Liver (tissue), 9 donors: Measurements from ENCODE around the gene RYR2. TPM values are rescaled to one million over a fixed set of nuclear protein-coding genes. Genes with fewer than 3 reads are reported as not detected.

ENCODE experiments used
- DNase-seq: peaks from one replicate; pipeline ENCODE4 v3.0.0-alpha.2; 2017; ENCODE audit warnings: low spot score
- H3K27ac ChIP-seq, 2 donors: one replicate each; pipeline ENCODE4 v1.7.0; 2013; ENCODE audit warnings: inconsistent platforms in 2 of 2, low read length in 2 of 2, control low read depth in 1 of 2, low read depth in 1 of 2, mild to moderate bottlenecking in 1 of 2
- H3K27me3 ChIP-seq, 4 donors: one replicate each; pipeline versions ENCODE4 v1.6.1 to v1.7.0; 2013; ENCODE audit warnings: low read length in 3 of 4, inconsistent platforms in 1 of 4, mild to moderate bottlenecking in 1 of 4, moderate library complexity in 1 of 4; ENCODE audit not compliant: control insufficient read depth in 4 of 4, insufficient read depth in 4 of 4
- H3K36me3 ChIP-seq, 4 donors: one replicate each; pipeline versions ENCODE4 v1.6.1 to v1.7.0; 2013; ENCODE audit warnings: low read length in 3 of 4, mild to moderate bottlenecking in 3 of 4, low read depth in 1 of 4, moderate library complexity in 1 of 4; ENCODE audit not compliant: control insufficient read depth in 4 of 4, insufficient read depth in 3 of 4
- H3K4me1 ChIP-seq, 4 donors: one replicate each; pipeline versions ENCODE4 v1.6.1 to v1.7.0; 2013; ENCODE audit warnings: low read length in 3 of 4, mild to moderate bottlenecking in 3 of 4, moderate library complexity in 1 of 4; ENCODE audit not compliant: control insufficient read depth in 4 of 4, insufficient read depth in 4 of 4
- H3K4me3 ChIP-seq, 3 donors: one replicate each; pipeline versions ENCODE4 v1.6.1 to v1.7.0; 2013; ENCODE audit warnings: low read length in 3 of 3, control low read depth in 1 of 3, low read depth in 1 of 3, mild to moderate bottlenecking in 1 of 3
- H3K9ac ChIP-seq, 2 donors: one replicate each; pipeline ENCODE4 v1.7.0; 2013; ENCODE audit warnings: low read length in 2 of 2, mild to moderate bottlenecking in 2 of 2, moderate library complexity in 2 of 2, control low read depth in 1 of 2, low read depth in 1 of 2
- H3K9me3 ChIP-seq, 4 donors: one replicate each; pipeline versions ENCODE4 v1.6.1 to v1.7.0; 2013; ENCODE audit warnings: low read length in 3 of 4; ENCODE audit not compliant: control insufficient read depth in 4 of 4
- FOXA2 ChIP-seq: IDR thresholded peaks from 2 replicates; pipeline ENCODE4 v1.6.1; 2016; ENCODE audit warnings: antibody characterized with exemption
- HNF4A ChIP-seq, 2 donors: conservative IDR thresholded peaks; 2 replicates each; pipeline ENCODE4 v1.6.1; 2016; ENCODE audit warnings: antibody characterized with exemption in 2 of 2, mild to moderate bottlenecking in 2 of 2
- NR2F2 ChIP-seq: IDR thresholded peaks from 2 replicates; pipeline ENCODE4 v1.6.1; 2016; ENCODE audit warnings: antibody characterized with exemption
- RAD21 ChIP-seq, 2 donors: IDR thresholded peaks; 2 replicates each; pipeline ENCODE4 v1.6.1; 2016; ENCODE audit warnings: antibody characterized with exemption in 2 of 2, mild to moderate bottlenecking in 2 of 2
- REST ChIP-seq: IDR thresholded peaks from 2 replicates; pipeline ENCODE4 v1.6.1; 2016; ENCODE audit warnings: antibody characterized with exemption, mild to moderate bottlenecking
- SP1 ChIP-seq: IDR thresholded peaks from 2 replicates; pipeline ENCODE4 v1.6.1; 2018; ENCODE audit warnings: antibody characterized with exemption, mild to moderate bottlenecking
- TAF1 ChIP-seq: conservative IDR thresholded peaks from 2 replicates; pipeline ENCODE4 v1.6.1; 2016; ENCODE audit warnings: antibody characterized with exemption, mild to moderate bottlenecking
- WGBS: extraction: QIAGEN DNeasy Blood & Tissue Kit; methylation state at CpG from one replicate; pipeline ENCODE4 v1.1.7; 2013; 5-methylcytosine and 5-hydroxymethylcytosine counted together
- polyA plus RNA-seq, 2 donors: library from polyadenylated mRNA; stranded (reverse) in 1 of 2; unstranded in 1 of 2; fragments of 200-250 nt in 1 of 2; fragments of >200 nt in 1 of 2; fragmentation: Nextera tagmentation in 1 of 2; extraction: Ambion mirVana in 1 of 2; gene quantifications; one replicate each; pipeline versions ENCODE4 v1.2.1 to v1.2.3, GENCODE V29; 2013 to 2015
- total RNA-seq, 2 donors: library from RNA; depleted of rRNA; stranded (reverse); fragments of >200 nt; gene quantifications; one replicate each; pipeline ENCODE4 v1.2.3, GENCODE V29; 2014
- TF ChIP-seq, protein P1 (sequence below): fragments of 150-350 bp; IDR thresholded peaks from 2 replicates; pipeline ENCODE4 v1.5.1; 2017; ENCODE audit warnings: improper control_type of control experiment, low read depth, low read length; ENCODE audit not compliant: missing input control
- TF ChIP-seq, protein P2 (sequence below): IDR thresholded peaks from 2 replicates; pipeline ENCODE4 v1.6.1; 2016; ENCODE audit warnings: antibody characterized with exemption
- donor health status: healthy.
- donor health status: healthy.
- donor health status: healthy.
- donor health status: healthy.
- donor health status: healthy.

The RYR2 gene
- total and polyA plus RNA-seq, 4 donors, result 0.06 to 0.75 (median 0.31) TPM

DNA sequence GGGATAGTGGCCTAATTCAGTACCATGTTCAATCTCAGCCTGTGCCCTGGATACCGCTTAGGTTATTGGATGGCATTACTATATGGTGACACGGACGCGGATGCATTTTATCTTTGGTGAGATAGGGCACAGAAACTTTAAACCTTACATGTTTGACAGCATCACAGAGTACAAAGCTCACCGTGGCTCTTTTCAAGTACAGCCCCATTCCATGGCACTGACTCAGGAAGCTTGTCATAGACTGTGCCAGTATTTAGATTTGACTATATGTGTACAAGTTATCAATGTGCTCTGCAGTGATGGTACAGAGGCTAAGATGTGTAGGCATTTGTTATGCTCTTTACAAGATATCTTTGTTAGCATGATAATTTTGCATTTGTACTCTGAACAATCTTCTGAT, 169.0 kb downstream of the RYR2 start:
- Histone ChIP-seq H3K9me3 (no peaks in the 10 kb centered on the region), H3K27ac (no peak overlapping the region), H3K27me3 (no peaks in the 10 kb centered on the region), H3K4me1 (no peaks in the 10 kb centered on the region), H3K36me3 (no peaks in the 10 kb centered on the region), H3K4me3 (no peak overlapping the region), H3K9ac (no peak overlapping the region)
- WGBS, result 84% methylated on average over 5 of the region's 5 CpGs
- TF ChIP-seq SP1 (no peak), TAF1 (no peak), HNF4A (conservative IDR thresholded peaks at IDR 0.05) (no peak), NR2F2 (no peak)
- TF ChIP-seq, protein P1, sequence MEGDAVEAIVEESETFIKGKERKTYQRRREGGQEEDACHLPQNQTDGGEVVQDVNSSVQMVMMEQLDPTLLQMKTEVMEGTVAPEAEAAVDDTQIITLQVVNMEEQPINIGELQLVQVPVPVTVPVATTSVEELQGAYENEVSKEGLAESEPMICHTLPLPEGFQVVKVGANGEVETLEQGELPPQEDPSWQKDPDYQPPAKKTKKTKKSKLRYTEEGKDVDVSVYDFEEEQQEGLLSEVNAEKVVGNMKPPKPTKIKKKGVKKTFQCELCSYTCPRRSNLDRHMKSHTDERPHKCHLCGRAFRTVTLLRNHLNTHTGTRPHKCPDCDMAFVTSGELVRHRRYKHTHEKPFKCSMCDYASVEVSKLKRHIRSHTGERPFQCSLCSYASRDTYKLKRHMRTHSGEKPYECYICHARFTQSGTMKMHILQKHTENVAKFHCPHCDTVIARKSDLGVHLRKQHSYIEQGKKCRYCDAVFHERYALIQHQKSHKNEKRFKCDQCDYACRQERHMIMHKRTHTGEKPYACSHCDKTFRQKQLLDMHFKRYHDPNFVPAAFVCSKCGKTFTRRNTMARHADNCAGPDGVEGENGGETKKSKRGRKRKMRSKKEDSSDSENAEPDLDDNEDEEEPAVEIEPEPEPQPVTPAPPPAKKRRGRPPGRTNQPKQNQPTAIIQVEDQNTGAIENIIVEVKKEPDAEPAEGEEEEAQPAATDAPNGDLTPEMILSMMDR, result no peak
- no peak for DNase-seq

DNA sequence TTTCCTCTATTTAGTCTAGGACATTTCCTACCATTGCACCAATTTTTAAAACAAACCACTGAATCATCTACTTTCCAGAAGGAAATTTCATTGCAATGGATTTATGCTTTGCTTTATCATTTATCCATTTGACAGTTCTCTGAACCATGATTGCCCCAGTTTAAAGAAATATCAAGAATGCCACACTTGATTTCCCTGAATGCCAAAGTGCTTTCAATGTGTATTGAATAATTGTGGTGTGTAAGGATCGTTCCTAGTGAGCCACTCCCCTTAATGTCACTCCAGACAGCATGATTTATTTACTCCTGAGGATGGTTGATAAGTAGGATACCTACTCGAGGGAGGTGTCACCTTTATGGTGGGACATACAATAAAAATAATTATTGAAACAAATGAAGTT, 169.6 kb downstream of the RYR2 start:
- WGBS, result 25% methylated on average over 2 of the region's 2 CpGs
- Histone ChIP-seq H3K27ac (no peak overlapping the region), H3K27me3 (no peaks in the 10 kb centered on the region), H3K36me3 (no peaks in the 10 kb centered on the region), H3K9me3 (no peaks in the 10 kb centered on the region), H3K4me1 (no peaks in the 10 kb centered on the region), H3K4me3 (no peak overlapping the region), H3K9ac (no peak overlapping the region)
- no peak for DNase-seq
- TF ChIP-seq, protein P2, sequence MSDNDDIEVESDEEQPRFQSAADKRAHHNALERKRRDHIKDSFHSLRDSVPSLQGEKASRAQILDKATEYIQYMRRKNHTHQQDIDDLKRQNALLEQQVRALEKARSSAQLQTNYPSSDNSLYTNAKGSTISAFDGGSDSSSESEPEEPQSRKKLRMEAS, result no peak

DNA sequence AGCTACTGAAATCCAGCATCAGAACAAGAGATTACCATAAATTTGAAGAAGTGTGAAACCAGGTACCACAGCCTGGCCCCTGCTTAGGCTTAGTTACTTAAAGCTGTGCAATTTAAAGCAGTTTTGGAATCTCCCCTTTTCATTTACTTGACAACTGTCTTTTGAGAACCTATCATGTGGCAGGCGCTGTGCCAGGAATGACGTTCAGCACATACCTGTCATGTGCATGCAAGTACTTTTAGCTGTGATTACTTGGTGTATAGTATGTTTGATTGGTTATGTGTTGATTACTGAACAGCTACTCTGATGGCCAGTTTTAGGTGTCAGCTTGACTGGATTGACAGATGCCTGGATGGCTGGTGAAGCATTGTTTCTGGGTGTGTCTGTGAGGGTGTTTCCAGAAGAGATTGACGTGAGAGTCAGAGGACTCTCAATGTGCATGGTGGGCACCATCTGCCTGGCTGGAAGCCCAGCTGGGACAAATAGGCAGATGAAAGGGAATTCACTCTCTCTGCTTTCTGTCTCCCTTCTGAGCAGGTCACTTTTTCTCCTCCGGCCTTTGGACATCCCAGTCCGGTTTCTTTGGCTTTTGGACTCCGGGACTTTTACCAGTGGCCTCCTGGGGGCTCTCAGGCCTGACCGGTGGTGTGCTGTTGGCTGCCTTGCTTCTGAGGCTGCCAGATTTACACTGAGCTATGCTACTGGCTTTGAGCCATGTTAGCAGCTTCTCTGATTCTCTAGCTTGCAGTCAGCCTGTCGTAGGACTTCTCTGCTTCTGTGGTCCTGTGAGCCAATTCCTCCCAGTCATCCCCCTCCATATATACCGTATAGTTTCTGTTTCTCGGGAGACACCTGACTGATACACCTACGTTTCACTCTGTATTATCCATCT, 178.0 kb downstream of the RYR2 start:
- WGBS, result 59% methylated on average over 11 of the region's 11 CpGs
- H3K9ac ChIP-seq, result no peak overlapping the region
- H3K27me3 ChIP-seq, result peaks cover 0 to 3% (median 0%) of the 10 kb centered on the region in 4 donors
- no peak overlapping the region for H3K27ac ChIP-seq
- DNase-seq, result no peak
- no peaks in the 10 kb centered on the region for H3K4me1 ChIP-seq
- H3K9me3 ChIP-seq, result no peaks in the 10 kb centered on the region
- no peaks in the 10 kb centered on the region for H3K36me3 ChIP-seq
- no peak overlapping the region for H3K4me3 ChIP-seq
- TF ChIP-seq REST (no peak), NR2F2 (no peak), FOXA2 (no peak), RAD21 (IDR thresholded peaks at IDR 0.05) (peak in 1 of 2 donors; percentile 43)
